Measurements from ENCODE around the gene GPBP1.
"Not testable (repeated sequence)": the region's sequence is repeated elsewhere in the genome, so short reads cannot be mapped to it uniquely, and the experiment has no call there.

GPBP1 gene

GRCh38 chr5:57177479-57178156, 3.8 kb downstream of the GPBP1 start:
- Histone ChIP-seq H3K4me1 (ENCODE audit: insufficient read depth, low read length, severe bottlenecking) (peaks cover 54% of the 10 kb centered on the region), H3K9me3 (ENCODE audit: low read length) (no peaks in the 10 kb centered on the region), H3K9me2 (ENCODE audit: low read depth, low read length) (no peaks in the 10 kb centered on the region), H3K36me3 (ENCODE audit: insufficient read depth, low read length) (peaks cover 41% of the 10 kb centered on the region), H4K20me1 (ENCODE audit: insufficient read depth, low read length) (no peaks in the 10 kb centered on the region), H3K9ac (ENCODE audit: low read length) (peak overlapping the region; percentile 47), H3K79me2 (ENCODE audit: insufficient read depth, low read length) (peaks cover 86% of the 10 kb centered on the region), H3K27ac (ENCODE audit: low read depth, low read length, poor library complexity, severe bottlenecking) (no peak overlapping the region), H3K27me3 (ENCODE audit: insufficient read depth, low read length) (no peaks in the 10 kb centered on the region), H3K4me3 (ENCODE audit: low read depth, low read length, poor library complexity, severe bottlenecking) (peak overlapping the region; percentile 90), H3K4me2 (ENCODE audit: low read length) (peak overlapping the region; percentile 90), H3F3A (ENCODE audit: insufficient read depth, low read length) (peaks cover 8% of the 10 kb centered on the region; the same call in 1 of the 2 replicates), H2AFZ (ENCODE audit: low read length) (no peak overlapping the region)
- TF ChIP-seq CTCF (IDR thresholded peaks at IDR 0.05; ENCODE audit: low read length) (no peak), EZH2 (IDR thresholded peaks at IDR 0.05; ENCODE audit: borderline replicate concordance, low read length) (no peak)

GRCh38 chr5:57178238-57178637, 4.4 kb downstream of the GPBP1 start:
- not testable (repeated sequence) for H4K20me1 ChIP-seq (ENCODE audit: insufficient read depth, low read length); H3K9me3 ChIP-seq (ENCODE audit: low read length); H3K9me2 ChIP-seq (ENCODE audit: low read depth, low read length); H2AFZ ChIP-seq (ENCODE audit: low read length); H3K27me3 ChIP-seq (ENCODE audit: insufficient read depth, low read length); H3F3A ChIP-seq (ENCODE audit: insufficient read depth, low read length)
- Histone ChIP-seq H3K4me1 (ENCODE audit: insufficient read depth, low read length, severe bottlenecking) (peaks cover 52% of the 10 kb centered on the region), H3K4me3 (ENCODE audit: low read depth, low read length, poor library complexity, severe bottlenecking) (peak overlapping the region; percentile 90), H3K9ac (ENCODE audit: low read length) (peak overlapping the region; percentile 47), H3K4me2 (ENCODE audit: low read length) (peak overlapping the region; percentile 90), H3K79me2 (ENCODE audit: insufficient read depth, low read length) (peaks cover 92% of the 10 kb centered on the region), H3K27ac (ENCODE audit: low read depth, low read length, poor library complexity, severe bottlenecking) (peak overlapping the region; percentile 50), H3K36me3 (ENCODE audit: insufficient read depth, low read length) (peaks cover 44% of the 10 kb centered on the region)

DNA sequence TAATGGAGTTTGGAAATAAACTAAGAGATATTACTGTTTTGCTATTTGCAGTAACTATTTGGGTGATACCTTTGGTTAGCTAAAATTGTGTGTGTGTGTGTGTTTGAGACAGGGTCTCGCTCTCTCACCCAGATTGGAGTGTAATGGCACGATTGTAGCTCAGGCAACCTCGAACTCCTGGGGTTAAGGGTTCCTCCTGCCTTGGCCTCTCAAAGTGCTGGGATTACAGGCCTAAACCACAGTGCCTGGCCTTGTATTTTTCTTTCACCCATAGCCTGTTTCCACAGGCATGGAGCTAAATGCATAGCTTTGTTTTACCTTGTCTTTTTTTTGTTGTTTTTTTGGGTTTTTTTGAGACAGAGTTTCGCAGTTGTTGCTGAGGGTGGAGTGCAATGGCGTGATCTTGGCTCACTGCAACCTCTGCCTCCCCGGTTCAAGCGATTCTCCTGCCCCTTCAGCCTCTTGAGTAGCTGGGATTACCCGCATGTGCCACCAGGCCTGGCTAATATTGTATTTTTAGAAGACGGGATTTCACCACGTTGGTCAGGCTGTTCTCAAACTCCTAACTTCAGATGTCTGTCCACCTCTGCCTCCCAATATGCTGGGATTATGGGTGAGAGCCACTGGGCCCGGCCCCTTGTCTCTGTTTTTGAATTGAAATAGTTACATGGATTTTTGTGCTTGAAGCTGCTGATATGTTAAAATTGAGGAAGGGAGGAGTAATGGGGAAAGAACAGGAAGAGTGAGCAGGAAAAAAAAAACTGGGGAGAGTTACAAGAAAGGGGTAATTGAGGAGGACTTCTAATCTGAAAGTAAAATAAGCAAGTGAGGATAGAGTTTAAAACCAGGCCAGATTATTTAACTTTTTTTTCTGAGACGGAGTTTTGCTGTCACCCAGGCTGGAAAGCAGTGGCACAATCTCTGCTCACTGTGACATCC, 5.7 kb downstream of the GPBP1 start:
- Histone ChIP-seq H4K20me1 (ENCODE audit: insufficient read depth, low read length) (no peaks in the 10 kb centered on the region), H3K9me3 (ENCODE audit: low read length) (no peaks in the 10 kb centered on the region), H3K4me3 (ENCODE audit: low read depth, low read length, poor library complexity, severe bottlenecking) (peak overlapping the region; percentile 90), H3K9ac (ENCODE audit: low read length) (peak overlapping the region; percentile 47), H3F3A (ENCODE audit: insufficient read depth, low read length) (0 out of 2 replicates have a peak, but pooled peaks cover 5% of the 10 kb centered on the region), H3K4me2 (ENCODE audit: low read length) (peak overlapping the region; percentile 90), H3K27me3 (ENCODE audit: insufficient read depth, low read length) (no peaks in the 10 kb centered on the region), H3K27ac (ENCODE audit: low read depth, low read length, poor library complexity, severe bottlenecking) (peak overlapping the region; percentile 50), H2AFZ (ENCODE audit: low read length) (no peak overlapping the region), H3K4me1 (ENCODE audit: insufficient read depth, low read length, severe bottlenecking) (peaks cover 57% of the 10 kb centered on the region), H3K36me3 (ENCODE audit: insufficient read depth, low read length) (peaks cover 57% of the 10 kb centered on the region), H3K79me2 (ENCODE audit: insufficient read depth, low read length) (peaks cover 100% of the 10 kb centered on the region), H3K9me2 (ENCODE audit: low read depth, low read length) (no peaks in the 10 kb centered on the region)
- TF ChIP-seq EZH2 (IDR thresholded peaks at IDR 0.05; ENCODE audit: borderline replicate concordance, low read length), result no peak
- TF ChIP-seq CTCF (IDR thresholded peaks at IDR 0.05; ENCODE audit: low read length), result no peak

All from OCI-LY1 (cell line).